H1 (cell line): ENCODE data around the gene PYCARD. TPM values are rescaled to one million over a fixed set of nuclear protein-coding genes. Genes with fewer than 3 reads are reported as not detected.
"Not testable (repeated sequence)": the region's sequence is repeated elsewhere in the genome, so short reads cannot be mapped to it uniquely, and the experiment has no call there.

Source experiments
- CTCF ChIA-PET: fragments of 300-600 bp; sonication (Branson Sonifier 250); formaldehyde crosslinking; loops from one replicate; lab custom pipeline; 2021; ENCODE audit not compliant: partially characterized antibody; lab: Charles Lee
- POLR2A ChIA-PET: fragments of 300-600 bp; sonication (Branson Sonifier 250); formaldehyde crosslinking; loops from one replicate; lab custom pipeline; 2021; ENCODE audit warnings: inconsistent platforms; ENCODE audit not compliant: partially characterized antibody; lab: Charles Lee
- DNase-seq, 2 experiments: peaks; one replicate each; pipeline versions ENCODE4 v3.0.0 to v3.0.0-alpha.2; 2010 to 2022; ENCODE audit warnings: low spot score in 2 of 2, low read depth in 1 of 2, mixed read lengths in 1 of 2
- FAIRE-seq: peaks from 2 replicates; lab custom pipeline; 2011; peaks lifted over from hg19 to GRCh38; lab: Jason Lieb, UNC
- H2AFZ ChIP-seq: 2 replicates; pipeline ENCODE4 v1.8.1; 2012; ENCODE audit warnings: low read length, inconsistent platforms
- H2AK5ac ChIP-seq: 2 replicates; pipeline ENCODE4 v1.6.1; 2013; ENCODE audit warnings: low read depth, low read length
- H2BK120ac ChIP-seq: replicated peaks from 2 replicates; pipeline ENCODE3; 2013; ENCODE audit warnings: low read depth, low read length, inconsistent platforms
- H2BK12ac ChIP-seq: 2 replicates; pipeline ENCODE4 v1.6.1; 2013; ENCODE audit warnings: low read depth, low read length
- H2BK15ac ChIP-seq: 2 replicates; pipeline ENCODE4 v1.6.1; 2013; ENCODE audit warnings: low read length
- H2BK20ac ChIP-seq: 2 replicates; pipeline ENCODE4 v1.6.1; 2013; ENCODE audit warnings: low read length
- H2BK5ac ChIP-seq: 2 replicates; pipeline ENCODE4 v1.6.1; 2013; ENCODE audit warnings: low read depth, low read length
- H3K14ac ChIP-seq: 2 replicates; pipeline ENCODE4 v1.6.1; 2013; ENCODE audit warnings: inconsistent platforms; ENCODE audit not compliant: insufficient read length
- H3K18ac ChIP-seq: 2 replicates; pipeline ENCODE4 v1.6.1; 2013; ENCODE audit warnings: low read length; ENCODE audit errors: extremely low read depth
- H3K23ac ChIP-seq: 2 replicates; pipeline ENCODE4 v1.6.1; 2013; ENCODE audit warnings: inconsistent platforms; ENCODE audit not compliant: insufficient read length
- H3K23me2 ChIP-seq: 2 replicates; pipeline ENCODE4 v1.6.1; 2013; ENCODE audit warnings: low read depth, low read length
- H3K27ac ChIP-seq: 2 replicates; pipeline ENCODE4 v1.6.1; 2011; ENCODE audit warnings: low read depth, low read length, inconsistent platforms
- H3K27me3 ChIP-seq, 4 experiments: replicated peaks in 1 of 4; 1 replicate in 1 of 4; 2 replicates in 3 of 4; pipeline versions ENCODE4 v1.6.1 to v1.8.1; 2011 to 2013; ENCODE audit warnings: low read length in 3 of 4, mild to moderate bottlenecking in 3 of 4, inconsistent platforms in 2 of 4, mixed read lengths in 2 of 4, moderate library complexity in 1 of 4; ENCODE audit not compliant: control insufficient read depth in 3 of 4, insufficient read depth in 3 of 4; ENCODE audit errors: extremely low read depth in 1 of 4
- H3K36me3 ChIP-seq, 4 experiments: 2 replicates each; pipeline versions ENCODE4 v1.6.1 to v1.8.1; 2011 to 2013; ENCODE audit warnings: mild to moderate bottlenecking in 4 of 4, low read length in 3 of 4, moderate library complexity in 2 of 4, control low read depth in 1 of 4, inconsistent platforms in 1 of 4; ENCODE audit not compliant: insufficient read depth in 4 of 4, control insufficient read depth in 2 of 4
- H3K4ac ChIP-seq: replicated peaks from 2 replicates; pipeline ENCODE3; 2013; ENCODE audit warnings: low read length, low read depth, mixed read lengths, inconsistent platforms; ENCODE audit not compliant: insufficient read length
- H3K4me1 ChIP-seq, 4 experiments: replicated peaks in 1 of 4; 1 replicate in 1 of 4; 2 replicates in 3 of 4; pipeline versions ENCODE4 v1.6.1 to v1.8.1; 2011 to 2013; ENCODE audit warnings: low read length in 3 of 4, inconsistent platforms in 2 of 4, mixed read lengths in 1 of 4; ENCODE audit not compliant: insufficient read depth in 4 of 4, control insufficient read depth in 3 of 4
- H3K4me2 ChIP-seq, 2 experiments: 2 replicates each; pipeline versions ENCODE4 v1.6.1 to v1.8.1; 2011 to 2013; ENCODE audit warnings: low read depth in 2 of 2, low read length in 2 of 2, control low read depth in 1 of 2, inconsistent platforms in 1 of 2, mild to moderate bottlenecking in 1 of 2; ENCODE audit not compliant: insufficient read depth in 1 of 2
- H3K4me3 ChIP-seq, 4 experiments: fragments of 200-600, 300-600 bp in 1 of 4; sonication (generic), shearing (Covaris generic), sonication (Bioruptor Twin) in 1 of 4; 2 replicates each; pipeline versions ENCODE4 v1.5.1 to v1.8.1; 2011 to 2016; ENCODE audit warnings: low read length in 4 of 4, low read depth in 3 of 4, control low read depth in 2 of 4, inconsistent platforms in 2 of 4, mild to moderate bottlenecking in 2 of 4, mixed read lengths in 1 of 4, moderate library complexity in 1 of 4; ENCODE audit not compliant: insufficient read depth in 2 of 4; ENCODE audit errors: extremely low read depth in 1 of 4
- H3K56ac ChIP-seq: replicated peaks from 2 replicates; pipeline ENCODE3; 2013; ENCODE audit warnings: low read depth, mild to moderate bottlenecking, mixed read lengths, low read length, inconsistent platforms; ENCODE audit not compliant: insufficient read length
- H3K79me1 ChIP-seq: 2 replicates; pipeline ENCODE4 v1.6.1; 2013; ENCODE audit warnings: low read depth, low read length, control low read depth
- H3K79me2 ChIP-seq, 2 experiments: 2 replicates each; pipeline versions ENCODE4 v1.6.1 to v1.8.1; 2012 to 2013; ENCODE audit warnings: low read length in 2 of 2, mild to moderate bottlenecking in 2 of 2, inconsistent platforms in 1 of 2; ENCODE audit not compliant: insufficient read depth in 2 of 2, control insufficient read depth in 1 of 2
- H3K9ac ChIP-seq, 4 experiments: replicated peaks in 1 of 4; 1 replicate in 1 of 4; 2 replicates in 3 of 4; pipeline versions ENCODE4 v1.6.1 to v1.8.1; 2011 to 2013; ENCODE audit warnings: low read depth in 3 of 4, low read length in 3 of 4, control low read depth in 2 of 4, mild to moderate bottlenecking in 2 of 4, moderate library complexity in 2 of 4, inconsistent platforms in 1 of 4; ENCODE audit errors: extremely low read depth in 1 of 4
- H3K9me3 ChIP-seq, 2 experiments: 2 replicates each; pipeline versions ENCODE4 v1.6.1 to v1.8.1; 2012 to 2013; ENCODE audit warnings: mild to moderate bottlenecking in 2 of 2, moderate library complexity in 2 of 2, control low read depth in 1 of 2, inconsistent platforms in 1 of 2, low read depth in 1 of 2, low read length in 1 of 2, mixed read lengths in 1 of 2; ENCODE audit not compliant: insufficient read depth in 2 of 2
- H4K20me1 ChIP-seq, 2 experiments: replicated peaks in 1 of 2; 2 replicates each; pipeline versions ENCODE3 to v1.8.1; 2011 to 2013; ENCODE audit warnings: inconsistent platforms in 2 of 2, low read length in 2 of 2, mild to moderate bottlenecking in 1 of 2; ENCODE audit not compliant: insufficient read depth in 2 of 2, control insufficient read depth in 1 of 2
- H4K5ac ChIP-seq: 2 replicates; pipeline ENCODE4 v1.6.1; 2013; ENCODE audit warnings: low read length, low read depth, mixed read lengths, inconsistent platforms; ENCODE audit not compliant: insufficient read length
- H4K8ac ChIP-seq: 2 replicates; pipeline ENCODE4 v1.8.0; 2013; ENCODE audit warnings: mild to moderate bottlenecking, moderate library complexity, low read length, inconsistent platforms; ENCODE audit not compliant: insufficient read depth; ENCODE audit errors: extremely low read depth
- H4K91ac ChIP-seq: replicated peaks from 2 replicates; pipeline ENCODE3; 2013; ENCODE audit warnings: low read length, mixed read lengths, inconsistent platforms; ENCODE audit not compliant: insufficient read length
- WGBS, 2 experiments: shearing (Covaris generic) in 1 of 2; methylation state at CpG; one replicate each; pipeline versions ENCODE4 v1.1.6 to v1.1.7; 2013 to 2015; ENCODE audit warnings: low lambda C conversion rate in 2 of 2, mixed read lengths in 2 of 2, inconsistent platforms in 1 of 2, low coverage in 1 of 2, missing lambda C conversion rate in 1 of 2; ENCODE audit not compliant: insufficient replicate concordance in 2 of 2, insufficient coverage in 1 of 2, insufficient read length in 1 of 2; ENCODE audit errors: extremely low coverage in 1 of 2, missing lambda C conversion rate in 1 of 2; 5-methylcytosine and 5-hydroxymethylcytosine counted together
- polyA plus RNA-seq, 7 experiments: library from polyadenylated mRNA; depleted of rRNA in 3 of 7; stranded (reverse) in 5 of 7; unstranded in 2 of 7; fragments of >200 nt in 5 of 7; fragments of 200-250 nt in 2 of 7; gene quantifications; 1 replicate in 5 of 7; 2 replicates in 1 of 7; 4 replicates in 1 of 7; pipeline versions ENCODE4 v1.2.1 to v1.2.3, GENCODE V29; 2011 to 2013; ENCODE audit warnings: missing spikeins in 2 of 7, mixed read lengths in 2 of 7
- total RNA-seq: library from RNA; stranded (reverse); fragmentation: NEBNext Ultra II Directional; extraction: Animal tissue kit (Norgen Biotek cat#: 25700); gene quantifications from 2 replicates; pipeline ENCODE4 v1.2.1, GENCODE V29; 2021

The PYCARD gene
- total and polyA plus RNA-seq, 2 of the 8 experiments (the other 6 are each of a cell fraction or from before 2014, with no cell fraction given): 29.9 to 77.9 TPM

DNA sequence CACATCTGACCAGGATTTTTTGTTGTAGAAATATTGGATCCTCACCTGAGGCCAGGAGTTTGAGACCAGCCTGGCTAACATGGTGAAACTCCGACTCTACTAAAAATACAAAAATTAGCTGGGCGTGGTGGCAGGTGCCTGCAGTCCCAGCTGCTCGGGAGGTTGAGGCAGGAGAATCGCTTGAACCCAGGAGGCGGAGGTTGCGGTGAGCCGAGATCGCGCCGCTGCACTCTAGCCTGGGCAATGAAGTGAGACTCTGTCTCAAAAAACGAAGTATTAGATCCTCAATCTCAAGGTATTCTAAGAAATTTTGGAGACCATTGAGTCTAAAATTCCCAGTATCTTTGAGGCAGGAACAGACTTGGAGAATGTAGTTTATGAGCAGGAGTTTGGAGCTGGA is 6.7 kb downstream of the PYCARD start:
- not testable (repeated sequence) for H2BK12ac ChIP-seq

More for the DNA sequence above, 6.7 kb downstream of the PYCARD start:
- H2BK120ac ChIP-seq, H4K91ac ChIP-seq, H2BK15ac ChIP-seq, DNase-seq, H3K9ac ChIP-seq, H3K27me3 ChIP-seq, H3K4me1 ChIP-seq, H3K4ac ChIP-seq, H3K79me2 ChIP-seq, H2AK5ac ChIP-seq, H3K9me3 ChIP-seq, H2BK20ac ChIP-seq, H3K4me2 ChIP-seq, H3K23me2 ChIP-seq, H4K5ac ChIP-seq, H3K14ac ChIP-seq, H2BK5ac ChIP-seq, H3K79me1 ChIP-seq, H3K27ac ChIP-seq, H3K4me3 ChIP-seq, H2AFZ ChIP-seq, H3K56ac ChIP-seq, CTCF ChIA-PET, FAIRE-seq, H4K8ac ChIP-seq, H3K18ac ChIP-seq, H3K23ac ChIP-seq: not testable (repeated sequence)
- peaks cover 31 to 57% (median 55%) of the 10 kb centered on the region in 4 experiments for H3K36me3 ChIP-seq
- H4K20me1 ChIP-seq: peaks cover 5 to 25% of the 10 kb centered on the region in 2 experiments
- POLR2A ChIA-PET: interaction anchor here (0.8 to 17.4 kb wide), 17 partner anchors 11 to 197 kb away, joined by 3 to 430 read pairs (median 4); partner anchors contain the start of genes FUS, ITGAD, KAT8 and PYCARD
- WGBS, 2 experiments: 97% methylated on average over 11 of the region's 11 CpGs; no CpG with 5 or more reads in 1 of the 2 experiments
